Cerebellar cortex (tissue), 1 donor: ENCODE results near the gene PIP5KL1.
A peak's percentile ranks its signal among the peaks of the same experiment; 100 is the strongest.

Experiments used
- DNase-seq: peaks from one replicate; pipeline ENCODE4 v3.0.0-alpha.2; 2015; ENCODE audit warnings: low spot score

The PIP5KL1 gene

DNA sequence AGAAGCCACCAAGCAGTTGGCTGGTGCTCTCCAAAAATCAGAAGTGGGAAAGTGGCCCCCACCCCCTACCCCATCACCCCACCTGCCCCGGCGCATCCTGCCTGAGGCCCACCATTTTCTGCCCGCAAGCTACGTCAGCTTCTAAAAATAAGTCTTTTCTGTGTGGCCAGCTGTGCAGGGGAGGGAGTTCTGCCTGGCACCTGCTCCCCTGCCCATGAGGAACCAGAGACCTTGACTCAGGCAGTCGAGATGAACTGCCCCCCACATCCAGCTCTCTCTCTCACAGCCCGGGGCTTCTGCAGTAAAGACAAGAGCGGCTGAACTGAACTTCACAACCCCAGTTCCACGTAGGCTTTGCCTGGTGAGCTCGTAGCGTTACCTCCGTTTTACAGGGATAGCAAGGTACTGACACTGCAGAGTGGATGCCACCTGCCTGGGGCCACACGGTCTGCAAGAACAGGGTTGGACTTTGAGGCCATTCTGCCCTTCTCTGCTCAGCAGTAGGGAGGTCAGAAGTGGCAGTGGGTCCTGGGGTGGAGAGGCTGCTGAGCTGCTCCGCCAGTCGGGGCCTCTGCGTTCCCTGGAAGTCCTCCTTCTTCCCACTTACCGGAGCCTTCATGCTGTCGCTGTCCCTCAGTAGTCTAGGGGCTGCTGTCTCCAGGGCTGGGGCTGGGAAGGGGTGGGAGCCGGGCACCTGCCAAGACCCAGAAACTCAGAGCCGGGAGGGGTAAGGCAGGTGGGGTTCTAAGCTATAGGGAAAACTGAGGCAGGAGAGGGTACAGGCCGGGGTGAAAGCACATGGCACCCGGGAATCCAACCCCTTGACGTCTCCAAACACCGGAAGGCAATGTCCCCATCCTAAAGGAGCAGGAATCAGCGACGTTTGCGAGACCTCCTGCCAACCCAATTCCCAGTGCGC is 14.5 kb downstream of the PIP5KL1 start:
- no peak for DNase-seq

DNA sequence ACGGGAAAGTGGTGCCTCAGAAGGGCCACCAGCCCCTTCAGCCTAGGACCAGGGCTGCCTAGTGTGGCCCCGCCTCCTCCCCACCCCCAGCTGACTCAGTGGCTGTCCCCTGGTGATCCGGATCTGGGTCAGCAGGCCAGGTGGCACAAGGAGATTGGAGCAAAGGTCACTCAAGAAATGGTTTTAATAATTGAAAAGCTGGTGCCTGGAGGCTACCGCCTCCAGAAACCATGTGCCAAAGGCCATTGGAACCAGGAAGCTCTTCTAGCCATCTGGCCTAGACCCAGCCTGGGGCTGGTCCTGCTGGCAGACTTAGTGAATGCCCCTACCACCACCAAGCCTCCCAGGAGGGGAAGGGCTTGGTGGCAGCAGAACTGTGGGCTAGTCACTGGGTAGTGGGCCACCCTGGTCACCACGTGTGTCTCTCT is 15.2 kb downstream of the PIP5KL1 start:
- DNase-seq: no peak

DNA sequence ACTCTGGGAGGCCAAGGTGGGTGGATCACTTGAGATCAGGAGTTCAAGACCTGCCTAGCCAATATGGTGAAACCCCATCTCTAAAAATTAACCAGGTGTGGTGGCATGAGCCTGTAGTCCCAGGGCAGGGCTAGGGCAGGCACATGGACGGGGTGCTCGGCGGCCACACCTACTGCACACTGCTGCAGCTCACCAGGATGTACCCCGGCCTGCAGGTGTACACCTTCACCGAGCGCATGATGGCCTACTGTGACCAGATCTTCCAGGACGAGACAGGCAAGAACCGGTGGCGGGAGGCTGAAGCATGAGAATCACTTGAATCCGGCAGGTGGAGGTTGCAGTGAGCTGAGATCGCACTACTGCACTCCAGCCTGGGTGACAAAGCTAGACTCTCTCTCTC is 16.9 kb downstream of the PIP5KL1 start:
- no peak for DNase-seq

DNA sequence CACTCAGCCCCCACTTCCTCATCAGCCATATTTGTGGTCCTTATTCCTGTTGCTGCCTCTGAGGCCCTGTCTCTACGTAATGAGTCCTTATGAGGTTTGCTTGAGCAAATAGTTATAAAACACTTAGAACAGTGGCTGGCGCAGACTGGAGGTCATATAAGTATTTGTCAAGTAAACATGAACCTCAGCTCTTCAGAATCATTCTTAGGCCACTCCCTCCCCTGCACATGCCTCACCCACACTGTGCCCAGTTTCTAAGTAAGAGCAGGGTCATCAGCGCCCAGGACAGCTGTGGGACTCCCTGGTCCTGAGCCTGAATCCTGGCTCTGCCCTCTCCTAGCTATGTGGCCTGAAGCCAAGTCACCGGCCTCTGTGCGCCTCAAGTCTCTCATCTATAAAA is 17.7 kb downstream of the PIP5KL1 start:
- no peak for DNase-seq

DNA sequence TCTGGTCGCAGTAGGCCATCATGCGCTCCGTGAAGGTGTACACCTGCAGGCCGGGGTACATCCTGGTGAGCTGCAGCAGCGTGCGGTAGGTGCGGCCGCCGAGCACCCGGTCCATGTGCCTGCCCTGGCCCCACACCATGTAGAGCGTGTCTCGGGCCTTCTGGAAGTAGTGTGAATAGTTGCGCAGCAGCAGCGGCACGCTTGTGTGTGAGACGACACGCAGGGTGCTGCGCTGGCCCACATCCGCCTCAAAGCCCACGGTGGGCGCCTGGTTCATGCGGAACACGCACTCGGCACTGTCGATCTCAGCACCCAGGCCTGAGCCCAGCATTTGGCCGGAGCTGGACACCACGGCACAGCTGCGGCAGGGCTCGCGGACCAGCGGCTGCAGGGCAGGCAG is 18.3 kb downstream of the PIP5KL1 start:
- no peak for DNase-seq

DNA sequence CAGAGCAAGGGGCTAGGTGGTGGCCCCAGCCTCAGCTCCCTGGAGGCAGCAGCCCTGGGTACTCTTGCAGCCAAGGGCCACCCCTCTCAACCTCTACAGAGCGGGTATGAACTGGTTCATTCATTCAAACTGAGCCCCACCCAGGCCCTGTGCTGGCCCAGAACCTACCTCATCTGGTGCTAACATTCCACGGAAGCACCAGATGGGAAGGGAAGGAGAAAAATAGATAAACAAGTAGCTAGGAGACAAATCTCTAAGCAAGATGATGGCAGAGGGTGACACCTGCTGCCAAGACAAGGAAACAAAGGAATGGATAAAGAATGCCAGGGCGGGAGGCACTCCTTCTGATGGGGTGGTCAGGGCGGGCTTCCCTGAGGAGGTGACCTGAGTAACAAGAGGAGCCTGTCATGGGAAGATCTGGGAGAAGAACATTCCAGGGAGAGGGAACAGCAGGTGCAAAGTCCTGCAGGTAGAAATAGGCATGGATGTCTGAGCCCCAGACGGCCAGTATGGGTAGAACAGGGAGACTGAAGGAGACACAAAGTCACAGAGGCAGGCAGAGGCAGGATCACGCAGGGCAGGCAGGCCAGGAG is 19.9 kb downstream of the PIP5KL1 start:
- DNase-seq: peak; percentile 84

DNA sequence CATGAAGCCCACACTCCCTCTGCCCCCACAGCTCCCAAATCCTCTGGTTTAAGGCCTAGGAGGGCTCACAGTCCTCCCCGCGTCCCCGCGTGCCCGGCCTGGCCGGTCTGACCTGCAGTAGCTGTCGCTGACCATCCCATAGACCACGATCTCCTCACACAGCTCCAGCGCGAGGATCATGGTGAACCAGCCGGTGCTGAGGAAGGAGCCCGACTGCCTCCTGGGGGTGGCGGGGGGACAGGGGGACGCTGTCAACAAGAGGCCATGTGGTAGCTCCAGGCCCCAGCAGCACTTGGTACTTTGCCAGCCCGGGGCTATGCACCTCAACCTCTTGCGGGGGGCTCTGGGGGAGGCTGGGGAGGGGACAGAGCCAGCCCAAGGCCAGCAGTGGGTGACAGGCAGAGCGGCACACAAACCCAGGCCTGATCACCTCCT is 20.7 kb downstream of the PIP5KL1 start:
- no peak for DNase-seq

DNA sequence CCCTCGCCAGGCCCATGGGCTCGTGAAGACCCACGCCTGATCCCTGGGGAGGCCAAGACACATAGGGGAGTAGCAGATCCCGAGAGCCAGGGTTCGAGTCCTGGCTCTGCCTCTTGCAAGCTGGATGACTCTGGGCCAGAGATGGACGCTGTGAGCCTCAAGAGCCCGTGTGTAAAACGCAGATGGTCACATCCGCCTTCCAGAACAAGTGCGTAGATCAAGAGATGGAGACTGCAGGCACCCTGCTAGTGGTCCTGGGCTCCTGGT is 22.0 kb downstream of the PIP5KL1 start:
- no peak for DNase-seq

DNA sequence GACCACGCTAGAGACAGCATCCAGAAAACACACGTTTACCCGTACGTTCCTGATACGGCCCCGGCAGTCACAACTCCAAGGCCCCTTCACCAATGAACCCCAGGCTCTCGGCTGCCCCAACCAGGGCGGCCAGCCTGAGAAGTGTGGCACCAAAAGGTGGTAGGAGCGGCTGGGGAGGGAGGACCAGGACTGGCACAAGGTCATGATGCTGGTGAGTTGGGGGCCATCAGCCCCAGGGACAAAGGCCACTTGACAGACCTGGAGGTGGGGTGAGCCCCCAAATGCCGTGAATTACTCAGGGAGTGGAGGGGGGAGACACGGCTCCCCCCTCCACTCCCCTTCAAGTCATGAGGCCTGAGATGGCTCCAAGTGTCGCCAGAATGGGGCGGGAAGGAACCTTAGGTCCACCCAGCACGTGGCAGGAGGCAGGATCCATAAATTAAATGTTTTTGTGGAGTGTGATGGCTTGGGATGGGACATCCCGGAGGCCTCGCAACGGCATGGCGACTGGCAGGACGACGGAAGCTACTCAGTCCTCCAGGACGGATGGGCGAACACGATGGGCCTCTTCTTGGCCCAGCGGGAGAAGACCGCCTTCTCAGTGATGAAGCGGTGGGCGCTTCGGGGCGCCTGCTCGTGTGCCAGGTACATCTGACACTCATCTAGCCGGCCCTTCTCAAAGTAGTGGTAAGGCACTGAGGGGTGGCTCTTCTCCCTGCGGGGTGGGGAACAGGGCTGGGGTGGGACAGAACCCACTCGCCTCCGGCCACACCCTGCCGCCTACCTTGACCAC is 22.5 kb downstream of the PIP5KL1 start:
- DNase-seq: no peak

DNA sequence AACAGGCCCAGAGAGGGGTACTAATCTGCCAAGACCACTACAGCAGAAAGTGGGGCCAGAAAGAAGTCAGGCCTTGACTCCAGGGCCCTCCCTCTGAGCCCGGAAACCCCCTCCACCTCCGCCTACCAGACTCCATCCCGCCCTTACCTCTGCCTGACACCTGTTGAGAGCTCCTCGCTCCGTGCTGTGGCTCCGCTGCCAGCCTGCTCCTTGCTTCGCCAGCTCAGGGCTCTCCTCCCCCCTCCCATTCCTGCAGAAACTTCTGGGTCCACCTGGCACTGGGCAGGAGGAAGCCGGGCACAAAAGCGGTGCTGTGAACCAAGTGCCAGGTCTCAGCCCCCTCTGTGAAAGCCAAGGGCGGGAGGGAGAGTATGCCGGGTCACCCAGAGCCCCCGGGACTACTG is 24.8 kb downstream of the PIP5KL1 start:
- no peak for DNase-seq

DNA sequence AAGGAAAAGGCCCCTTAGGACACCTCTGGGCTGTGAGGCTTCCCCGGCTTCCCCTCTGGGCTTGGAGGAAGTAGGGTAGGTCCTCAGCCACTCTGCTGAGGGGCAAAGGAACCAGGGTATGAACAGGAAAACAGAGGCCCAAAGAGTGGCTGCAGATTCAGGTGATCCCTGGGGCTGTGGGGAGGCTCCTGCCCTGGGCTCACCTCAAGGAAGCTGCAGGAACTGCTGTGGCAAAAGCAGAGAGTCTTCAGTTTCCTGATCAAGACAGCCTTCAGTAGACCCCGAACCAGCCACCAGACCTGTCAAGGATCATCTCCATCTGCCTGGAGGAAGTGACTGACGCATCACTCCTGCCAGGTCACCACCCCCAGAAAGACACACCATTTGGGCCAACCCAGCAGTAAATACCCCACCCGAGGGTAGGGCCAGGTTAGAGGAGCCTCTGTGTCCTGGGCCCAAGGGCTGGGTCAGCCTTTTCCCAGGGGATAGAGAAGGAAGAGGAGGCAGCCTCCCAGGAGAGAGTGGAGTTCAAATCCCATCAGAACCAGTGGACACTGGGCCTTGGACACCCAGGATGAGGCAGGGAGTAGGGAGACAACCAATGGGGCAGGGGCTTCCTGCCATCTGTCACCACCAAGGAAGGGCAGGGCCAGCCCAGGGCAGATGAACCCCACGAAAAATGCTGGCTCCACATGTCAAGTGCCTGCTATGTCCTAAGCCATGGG is 25.4 kb downstream of the PIP5KL1 start:
- no peak for DNase-seq

DNA sequence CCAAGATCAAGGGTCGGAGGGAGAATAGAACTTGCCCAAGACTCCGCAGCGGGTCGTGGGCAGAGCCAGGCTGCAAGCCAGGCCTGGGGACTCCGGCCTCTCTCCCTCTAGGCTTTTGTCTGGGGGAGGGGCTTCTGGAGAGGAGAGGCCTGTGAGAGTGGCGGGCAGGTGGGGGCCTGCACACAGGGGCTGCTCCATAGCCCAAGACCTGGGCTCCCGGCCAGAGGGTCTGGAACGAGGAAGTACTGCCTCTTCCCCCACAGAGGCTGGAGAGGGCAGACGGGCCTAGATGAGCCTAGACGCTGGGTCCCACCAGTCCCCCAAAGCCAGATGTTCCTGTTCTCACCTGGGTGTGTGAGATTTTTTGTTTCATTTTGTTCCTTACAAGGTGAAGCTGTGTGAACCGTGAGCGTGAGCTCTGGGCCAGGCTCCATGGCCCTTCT is 26.0 kb downstream of the PIP5KL1 start:
- DNase-seq: no peak

DNA sequence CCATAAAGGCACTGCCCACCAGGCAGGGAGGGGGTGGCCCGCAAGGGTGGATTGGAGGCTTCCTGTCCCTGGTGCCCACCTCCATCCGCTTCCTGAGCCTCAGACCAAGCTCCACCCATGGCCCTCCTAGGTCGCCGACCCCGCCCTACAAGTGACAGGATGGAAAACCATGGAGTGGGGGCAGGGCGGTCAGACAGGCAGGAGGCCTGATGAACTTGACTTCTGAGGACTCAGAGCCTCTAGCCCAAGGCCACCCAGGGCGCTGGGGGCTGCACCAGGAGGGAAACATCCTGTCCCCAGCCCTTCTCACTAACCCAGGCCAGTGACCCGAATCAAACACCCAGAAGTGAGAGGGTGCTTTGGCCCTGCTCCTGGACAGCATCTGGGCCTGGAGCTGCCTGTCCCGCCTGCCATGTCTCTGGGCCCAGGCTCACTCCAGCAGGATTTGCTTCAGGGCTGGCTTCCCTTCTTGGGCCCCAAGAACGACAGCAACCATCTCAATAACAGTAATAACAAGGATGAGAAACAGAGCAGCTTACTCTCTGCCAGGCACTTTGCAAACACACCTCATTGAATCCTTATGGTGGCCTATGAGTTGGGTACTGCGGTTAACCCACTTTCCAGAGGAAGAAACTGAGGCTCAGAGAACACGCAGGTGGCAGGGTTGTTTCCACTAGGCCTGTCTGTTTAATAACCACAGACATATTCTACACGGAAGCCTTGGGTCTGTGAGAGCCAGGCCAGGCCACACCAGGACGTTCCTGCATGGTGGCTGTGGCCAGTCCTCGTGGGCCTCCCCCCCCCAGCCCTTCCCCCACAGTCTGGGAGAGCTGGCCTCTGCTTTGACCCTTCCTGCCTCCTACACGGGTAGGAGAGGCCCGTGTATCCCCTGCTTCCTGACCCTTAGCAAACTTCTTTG is 26.8 kb downstream of the PIP5KL1 start:
- DNase-seq: no peak

DNA sequence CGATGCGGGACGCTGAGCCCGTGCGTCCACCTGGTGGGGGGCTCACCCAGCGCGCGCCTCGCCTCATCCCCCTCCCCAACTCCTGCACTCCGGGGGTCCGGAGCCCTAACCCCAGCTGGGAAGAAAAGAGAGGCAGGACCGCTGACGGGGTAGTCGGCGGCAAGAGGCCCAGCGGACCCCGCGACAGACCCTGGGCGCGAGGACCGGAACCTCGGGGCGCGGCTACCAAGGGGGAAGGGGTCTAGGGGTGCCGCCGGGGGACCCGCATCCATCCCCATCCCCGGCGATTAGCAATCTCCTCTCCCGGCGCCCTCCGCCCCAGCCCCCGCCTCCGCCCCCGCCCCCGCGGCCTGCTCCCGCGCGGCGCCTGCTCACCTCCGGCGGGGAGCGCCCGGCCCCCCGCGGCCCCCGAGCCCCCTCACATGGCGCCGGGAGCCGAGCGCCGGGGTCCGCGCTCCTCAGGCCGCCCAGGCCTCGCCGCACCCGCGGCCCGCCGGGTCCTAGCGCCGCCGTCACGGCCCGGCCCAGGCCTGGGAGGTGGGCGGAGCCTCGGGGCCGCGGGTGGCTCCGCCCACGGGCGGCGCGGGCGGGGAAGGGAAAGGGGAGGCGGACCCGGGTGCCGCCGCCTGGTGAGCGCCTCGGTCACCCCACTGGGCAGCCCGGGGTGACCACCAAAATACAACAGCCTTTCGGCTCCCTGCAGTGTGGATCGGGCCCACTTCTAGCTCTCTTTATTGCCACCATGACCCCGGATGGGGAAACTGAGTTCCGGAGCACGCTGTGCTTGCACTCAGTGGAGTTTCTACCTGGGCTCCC is 31.2 kb downstream of the PIP5KL1 start, which contains the start of gene ST6GALNAC6:
Gene ST6GALNAC6 (minus strand): TSS at position 476 of the 816 bp plus-strand sequence. CDS start 1,622 bp downstream, outside the sequence.
- DNase-seq: peak; percentile 63

DNA sequence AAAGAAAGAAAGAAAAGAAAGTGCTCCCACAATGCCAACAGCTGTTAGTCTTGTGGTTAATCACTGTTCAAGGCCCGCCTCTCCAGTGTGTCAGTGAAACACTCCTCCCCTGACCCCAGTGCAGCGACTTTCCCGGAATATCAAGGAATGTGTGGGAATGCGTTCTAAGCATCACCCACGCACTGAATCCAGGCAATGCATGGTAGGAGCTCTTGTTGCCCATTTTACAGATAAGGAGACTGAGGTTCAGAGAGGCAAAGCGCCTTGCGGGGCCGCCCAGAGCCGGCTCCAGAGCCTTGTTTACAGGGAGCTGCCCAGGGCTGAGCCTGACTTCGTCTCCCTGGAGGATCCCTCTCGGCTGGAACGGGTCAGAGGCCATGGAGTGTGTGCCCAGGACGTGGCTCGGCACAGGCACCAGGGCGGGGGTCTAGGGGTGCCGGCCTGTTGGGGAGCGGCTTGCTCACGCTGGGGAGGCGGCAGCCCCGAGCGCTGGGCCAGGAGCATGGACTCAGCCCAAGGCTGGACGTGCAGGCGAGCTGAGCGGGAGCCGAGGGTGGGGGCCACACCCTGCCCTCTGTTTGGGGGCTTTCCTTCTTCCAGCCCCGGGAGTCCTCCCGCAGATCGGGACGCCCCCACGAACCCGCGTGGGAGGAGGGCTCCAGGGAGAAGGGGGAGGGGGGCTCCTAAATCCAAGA is 32.0 kb downstream of the PIP5KL1 start:
- DNase-seq: peak; percentile 62

DNA sequence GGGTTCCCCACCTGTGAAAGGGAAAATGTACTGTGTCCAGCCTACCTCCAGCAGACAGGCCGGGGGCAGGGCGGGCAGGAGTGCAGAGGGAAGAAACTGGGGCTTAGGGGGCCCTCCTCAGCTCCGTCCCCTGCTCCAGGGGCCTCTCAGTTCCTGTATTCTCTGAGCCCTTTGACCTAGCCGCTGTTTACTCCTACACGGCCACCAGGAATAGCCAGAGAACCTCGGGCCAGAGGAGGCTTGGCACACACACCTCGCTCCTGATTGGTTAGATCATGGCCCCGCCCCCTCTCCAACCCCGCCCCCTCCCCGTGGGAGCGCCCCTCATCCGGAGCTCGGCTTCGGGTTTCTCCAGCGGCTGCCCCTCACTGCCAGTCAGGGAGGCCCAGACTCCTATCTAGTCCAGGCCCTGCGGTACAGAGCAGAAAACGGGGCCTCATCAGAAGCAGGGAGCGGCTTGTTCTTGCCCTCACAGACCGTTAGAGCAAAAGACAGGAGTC is 33.3 kb downstream of the PIP5KL1 start:
- DNase-seq: peak; percentile 91

DNA sequence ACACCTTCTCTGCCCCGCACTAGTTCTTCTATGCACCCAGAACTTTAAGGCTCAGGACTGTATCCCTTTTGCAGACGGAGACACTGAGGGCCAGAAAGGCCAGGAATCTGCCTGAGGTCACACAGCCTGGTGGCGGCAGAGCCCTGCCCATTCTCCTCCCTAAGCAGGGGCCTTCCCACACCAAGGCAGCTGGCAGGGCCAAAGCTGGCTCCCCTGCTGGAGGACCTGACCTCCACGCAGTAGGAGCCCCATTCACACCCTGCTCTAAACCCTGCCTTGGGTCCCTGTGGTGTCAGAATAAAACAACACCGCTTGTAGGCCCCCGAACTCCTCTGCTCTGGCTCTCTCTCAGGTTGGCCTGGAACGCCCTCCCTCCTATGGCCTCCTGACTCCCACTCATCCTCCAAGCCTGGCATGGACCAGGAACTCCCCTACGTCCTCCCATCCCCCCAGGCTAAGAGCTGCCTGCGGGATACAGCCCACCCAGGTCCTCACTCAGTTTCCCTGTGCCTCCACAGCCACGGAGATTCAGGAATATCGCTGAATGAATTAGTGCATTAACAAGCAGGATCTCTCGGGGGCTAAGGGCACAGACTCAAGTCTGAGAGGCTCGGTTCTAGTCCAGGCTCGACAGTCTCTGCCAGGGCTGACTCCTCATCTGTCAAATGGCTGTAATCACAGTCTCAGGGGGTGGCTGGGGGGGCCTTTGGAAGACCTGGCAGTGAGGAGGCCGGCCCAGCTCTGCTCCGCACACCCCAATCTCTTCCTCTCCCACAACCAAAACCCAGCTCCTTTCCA is 34.0 kb downstream of the PIP5KL1 start:
- DNase-seq: no peak

DNA sequence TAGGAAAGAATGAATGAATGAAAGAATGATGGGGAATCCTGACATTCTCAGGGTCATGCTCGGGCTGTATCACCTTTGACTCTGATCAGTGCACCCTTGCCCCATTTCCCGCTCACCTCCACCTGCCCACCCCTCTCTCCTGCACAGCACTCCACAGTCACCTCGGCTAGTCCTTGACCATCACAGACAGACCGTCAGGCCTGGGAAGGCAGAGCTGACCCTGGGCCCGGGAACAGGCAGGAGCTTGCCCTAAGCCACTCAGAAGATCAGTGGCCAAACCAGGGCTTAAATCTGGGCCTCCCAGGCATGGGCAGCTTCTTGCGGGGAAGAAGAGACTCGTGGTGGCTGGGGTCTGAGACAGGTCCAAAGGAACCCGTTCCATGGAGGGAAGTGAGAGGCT is 34.8 kb downstream of the PIP5KL1 start:
- DNase-seq: no peak
